HG03354 (cell line): ENCODE data around the gene GSE1.
A peak's percentile ranks its signal among the peaks of the same experiment; 100 is the strongest.

Source experiments
- ATAC-seq: cut with Tn5 transposase; IDR thresholded peaks from one replicate; pipeline ENCODE4 v1.9.1; 2021; ENCODE audit warnings: mild to moderate bottlenecking; ENCODE audit not compliant: unreplicated experiment, poor library complexity, severe bottlenecking

Gene GSE1

DNA sequence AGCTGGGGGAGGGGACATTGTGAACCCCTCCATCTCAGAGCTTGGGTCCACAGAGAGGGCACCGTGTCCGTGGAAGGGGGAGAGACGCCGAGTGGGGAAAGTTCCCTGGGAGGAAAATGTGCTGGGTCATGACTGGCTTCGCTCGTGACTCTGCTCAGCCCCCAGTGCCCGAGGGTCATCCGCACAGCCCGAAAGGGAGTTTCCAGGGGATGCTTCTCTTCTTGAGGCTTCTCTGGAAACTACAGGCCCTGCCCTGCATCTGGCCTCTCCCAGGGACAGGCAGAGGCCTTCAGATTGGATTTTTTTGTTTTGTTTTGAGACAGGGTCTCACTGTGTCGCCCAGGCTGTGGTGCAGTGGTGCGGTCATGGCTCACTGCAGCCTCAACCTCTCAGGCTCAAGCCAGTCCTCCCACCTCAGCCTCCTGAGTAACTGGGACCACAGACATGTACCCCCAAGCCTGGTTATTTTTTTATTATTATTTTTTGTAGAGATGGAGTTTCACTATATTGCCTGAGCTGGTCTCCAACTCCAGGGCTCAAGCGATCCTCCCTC, 9.8 kb upstream of the GSE1 start:
- ATAC-seq, result peak; percentile 47

DNA sequence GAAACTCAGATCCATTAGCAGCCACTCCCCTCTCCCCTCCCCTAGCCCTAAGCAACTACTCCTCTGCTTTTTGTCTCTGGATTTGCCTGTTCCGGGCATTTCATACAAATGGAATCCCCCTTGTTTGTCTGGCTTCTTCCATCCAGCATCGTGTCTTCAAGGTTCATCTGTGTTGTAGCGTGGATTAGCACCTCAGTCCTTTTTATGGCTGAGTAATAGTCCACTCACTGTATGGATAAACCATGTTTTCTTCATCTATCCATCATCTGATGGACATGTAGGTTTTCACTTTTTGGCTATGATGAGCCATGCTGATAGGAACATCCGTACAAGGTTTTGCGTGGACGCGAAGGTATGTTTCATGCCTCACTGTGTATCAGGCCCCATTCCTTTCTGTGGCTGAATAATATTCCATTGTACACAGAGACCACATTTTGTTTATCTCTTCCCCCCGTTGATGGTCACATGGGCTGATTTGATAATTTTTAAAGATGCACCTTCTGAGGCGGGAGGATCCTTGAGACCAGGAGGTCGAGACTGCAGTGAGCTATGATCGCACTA, 8.9 kb upstream of the GSE1 start:
- no peak for ATAC-seq

DNA sequence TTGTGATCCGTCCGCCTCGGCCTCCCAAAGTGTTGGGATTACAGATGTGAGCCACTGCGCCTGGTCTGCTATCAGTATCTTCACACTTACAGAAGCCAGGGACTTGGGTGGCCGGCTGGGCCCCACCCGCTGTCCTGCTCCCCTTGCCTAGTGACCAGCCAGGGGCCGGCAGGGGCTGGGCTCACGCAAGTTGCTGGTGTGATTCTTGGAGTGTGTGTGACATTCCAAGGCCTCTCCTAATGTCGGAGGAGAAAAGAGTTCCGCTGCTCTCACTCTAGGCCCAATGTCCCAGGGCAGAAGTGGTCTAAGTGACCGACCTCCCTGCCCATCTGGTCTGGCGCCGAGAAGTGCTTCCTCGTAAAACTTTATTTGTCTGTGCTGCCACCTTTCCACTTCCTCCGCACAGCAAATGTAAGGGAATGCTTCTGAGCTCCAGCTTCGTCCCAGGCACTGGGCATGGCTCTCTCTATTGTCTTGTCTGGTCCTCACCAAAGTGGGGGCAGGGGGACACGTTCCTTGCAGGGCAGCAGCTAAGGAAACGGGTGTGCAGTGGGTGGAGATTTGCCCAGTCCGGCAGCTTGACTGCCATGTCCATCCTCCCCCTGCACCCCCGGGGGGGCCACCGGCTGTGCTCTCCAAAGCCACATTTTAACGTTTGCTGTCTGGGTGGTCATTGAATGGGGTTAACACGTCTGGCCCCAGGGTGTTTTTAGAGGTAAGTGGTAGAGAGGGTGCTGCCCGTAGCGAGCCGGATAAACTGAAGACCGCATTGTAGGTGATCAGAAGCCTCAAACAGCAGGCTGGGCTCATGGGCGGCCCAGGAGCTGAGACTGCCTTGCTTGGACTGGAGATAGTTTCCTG, 7.8 kb upstream of the GSE1 start:
- ATAC-seq, result no peak

DNA sequence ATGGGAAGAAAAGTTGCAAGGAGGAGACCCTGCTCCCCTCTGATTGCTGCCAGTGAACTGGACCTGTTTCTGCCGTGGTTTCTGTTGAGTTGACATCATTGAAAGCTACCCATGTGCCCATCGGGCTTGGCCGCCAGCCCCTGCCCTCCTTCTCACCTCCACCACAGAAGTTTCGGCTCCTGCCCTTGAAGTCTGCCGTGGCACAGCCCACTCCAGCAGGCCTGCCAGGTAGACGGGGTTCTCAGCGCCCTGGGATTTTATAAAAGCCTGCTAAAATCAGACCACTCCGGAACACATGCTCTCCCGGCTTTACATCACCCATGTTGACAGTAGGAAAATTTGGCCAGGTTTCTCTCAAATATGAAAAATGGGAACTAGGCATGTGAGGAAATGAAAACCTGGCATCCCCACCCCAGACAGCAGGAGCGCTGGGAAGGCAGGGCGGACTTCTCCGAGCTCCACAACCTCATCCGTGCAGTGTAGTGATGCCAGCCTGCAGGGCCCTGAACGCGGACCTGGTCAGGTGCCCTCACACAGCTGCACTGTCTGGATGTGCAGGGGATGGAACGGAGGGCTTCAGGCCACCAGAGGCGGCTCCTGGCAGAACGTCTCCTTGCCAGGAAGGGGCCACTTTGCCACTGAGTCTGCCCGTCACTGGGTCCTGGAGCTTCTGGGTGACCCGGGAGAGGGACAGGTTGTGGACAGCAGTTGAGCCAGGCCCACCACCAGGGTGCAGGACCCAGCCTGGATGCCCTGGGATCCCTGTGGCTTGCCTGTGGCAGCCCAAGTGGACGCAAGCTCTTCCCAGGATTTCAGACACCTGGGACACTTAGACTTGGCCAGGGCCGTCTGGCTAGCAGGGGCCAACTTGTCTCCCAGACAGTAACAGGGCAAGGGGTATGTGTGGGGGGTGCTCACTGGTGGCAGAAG, 6.9 kb upstream of the GSE1 start:
- ATAC-seq, result no peak

DNA sequence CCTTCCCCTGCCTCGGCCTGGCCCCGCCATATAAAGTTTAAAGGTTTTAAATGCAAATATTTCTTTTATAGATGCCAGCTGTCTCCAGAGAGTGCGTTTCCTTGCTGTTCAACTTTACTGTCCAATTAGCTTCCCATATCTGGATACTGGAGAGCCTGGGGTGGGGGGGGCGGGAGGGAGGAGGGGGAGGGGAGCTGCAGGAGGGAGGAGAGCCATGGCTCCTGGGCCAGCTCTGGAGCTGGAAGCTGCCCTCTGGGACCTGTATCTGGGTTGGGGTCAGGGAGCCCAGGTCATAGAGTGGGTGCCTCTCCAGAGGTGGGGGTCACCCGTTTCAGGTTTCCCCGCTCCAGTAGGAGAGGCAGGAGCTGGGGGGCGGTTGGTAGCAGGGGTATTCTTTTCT, 6.2 kb upstream of the GSE1 start:
- no peak for ATAC-seq

DNA sequence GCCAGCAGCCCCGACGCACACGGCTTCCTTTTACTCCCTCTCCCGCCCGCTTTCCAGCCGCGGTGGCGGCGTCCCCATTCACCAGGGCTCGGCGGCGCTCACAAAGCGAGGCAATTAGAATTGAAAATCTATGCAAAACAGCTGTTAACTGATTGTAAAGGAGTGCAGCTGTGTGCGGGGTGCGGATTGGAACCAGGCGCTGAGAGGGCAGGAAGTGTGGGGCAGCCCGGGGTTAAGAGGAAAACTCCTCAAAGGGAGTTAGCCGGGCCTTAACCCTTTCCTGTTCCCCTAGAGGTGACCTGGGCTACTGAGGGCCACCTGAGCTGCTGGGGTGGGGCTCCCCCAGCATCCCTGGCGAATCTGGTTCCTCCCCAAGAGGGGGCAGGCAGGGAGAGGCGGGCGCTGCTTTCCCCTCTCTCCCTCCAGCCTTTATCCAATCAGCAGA, 5.8 kb upstream of the GSE1 start:
- ATAC-seq, result no peak

DNA sequence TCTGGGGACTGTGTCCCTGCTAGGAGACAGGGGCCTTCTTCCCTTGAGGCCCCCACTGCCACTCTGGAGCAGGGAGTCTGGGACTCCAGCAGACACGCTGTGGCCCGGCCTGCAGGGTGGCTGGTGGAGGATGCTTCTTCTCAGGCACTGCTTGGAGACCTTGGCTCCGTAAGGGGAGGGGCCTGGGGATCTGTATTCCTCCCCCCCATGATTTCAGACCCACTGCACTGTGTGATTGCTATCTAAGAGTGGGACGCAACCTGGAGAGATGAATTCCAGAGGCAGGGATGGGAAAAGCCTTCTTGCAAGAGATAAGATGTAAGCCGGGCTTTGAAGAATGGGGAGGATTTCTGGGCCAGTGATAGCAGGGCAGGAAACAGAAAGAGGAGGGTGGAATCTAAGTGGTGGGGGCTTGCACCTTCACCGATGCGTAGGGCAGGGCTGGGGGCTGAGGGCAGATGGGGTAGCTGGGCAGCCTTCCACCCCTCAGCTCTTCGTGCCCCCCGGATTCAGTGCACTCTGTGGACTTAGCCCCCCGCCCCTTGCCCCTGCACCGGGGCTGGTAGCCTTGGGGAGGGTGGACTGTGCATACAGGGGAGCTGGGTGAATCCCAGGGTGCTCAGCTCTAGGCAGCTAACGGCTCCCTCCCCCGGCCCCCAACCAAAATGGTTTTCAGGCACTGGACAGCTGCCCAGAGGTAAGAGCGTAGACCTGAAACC, 5.2 kb upstream of the GSE1 start:
- ATAC-seq, result no peak

DNA sequence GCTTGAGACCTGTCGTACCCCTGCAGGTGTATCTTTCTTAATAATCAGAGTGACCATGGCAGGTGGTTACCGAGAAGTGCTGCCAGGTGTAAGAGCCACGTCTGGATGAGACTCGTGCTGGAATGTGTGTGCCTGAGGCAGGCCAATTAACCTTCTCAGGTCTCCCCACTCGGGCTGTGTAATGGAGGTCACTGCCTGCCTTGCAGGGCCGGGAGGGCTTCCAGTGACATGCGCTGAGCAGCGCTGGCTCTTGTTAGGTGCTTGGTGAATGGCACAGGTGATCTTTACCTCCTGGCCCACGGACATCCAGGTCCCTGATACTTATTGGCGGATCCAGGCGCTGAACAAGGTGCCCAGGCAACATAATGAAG, 4.6 kb upstream of the GSE1 start:
- ATAC-seq, result no peak

DNA sequence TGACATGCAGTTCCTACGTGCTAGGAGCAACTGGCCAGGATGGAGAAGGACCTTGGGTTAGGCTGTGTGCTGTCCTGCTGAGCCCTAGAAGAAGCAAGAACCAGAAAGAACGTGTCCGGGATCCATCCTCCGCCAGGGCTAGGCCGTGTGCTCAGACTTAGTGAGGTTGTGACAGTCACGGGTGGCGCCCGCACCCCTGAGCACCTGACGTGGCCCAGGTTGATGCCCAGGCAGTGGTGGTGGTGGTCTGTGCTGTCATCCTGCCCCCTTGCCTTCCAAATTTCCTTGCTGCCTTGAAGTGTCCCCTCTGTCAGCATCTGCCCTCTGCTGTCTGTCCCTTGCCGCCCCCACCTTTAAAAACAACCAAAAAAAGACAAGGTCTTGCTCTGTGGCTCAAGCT, 4.2 kb upstream of the GSE1 start:
- no peak for ATAC-seq

DNA sequence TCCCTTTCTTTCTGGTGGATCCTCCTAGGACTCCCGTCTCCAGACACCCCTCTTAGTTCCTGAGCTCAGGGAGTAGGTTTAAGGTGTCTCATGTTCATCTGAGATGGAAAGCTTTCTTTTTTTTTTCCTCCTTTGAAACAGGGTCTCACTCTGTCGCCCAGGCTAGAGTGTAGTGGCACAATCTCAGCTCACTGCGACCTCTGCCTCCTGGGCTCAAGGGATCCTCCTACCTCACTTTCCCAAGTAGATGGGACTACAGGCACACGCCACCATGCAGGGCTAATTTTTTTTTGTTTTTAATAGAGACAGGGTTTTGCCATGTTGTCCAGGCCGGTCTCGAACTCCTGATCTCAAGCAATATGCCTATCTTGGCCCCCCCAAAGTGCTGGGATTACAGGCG, 3.6 kb upstream of the GSE1 start:
- no peak for ATAC-seq

DNA sequence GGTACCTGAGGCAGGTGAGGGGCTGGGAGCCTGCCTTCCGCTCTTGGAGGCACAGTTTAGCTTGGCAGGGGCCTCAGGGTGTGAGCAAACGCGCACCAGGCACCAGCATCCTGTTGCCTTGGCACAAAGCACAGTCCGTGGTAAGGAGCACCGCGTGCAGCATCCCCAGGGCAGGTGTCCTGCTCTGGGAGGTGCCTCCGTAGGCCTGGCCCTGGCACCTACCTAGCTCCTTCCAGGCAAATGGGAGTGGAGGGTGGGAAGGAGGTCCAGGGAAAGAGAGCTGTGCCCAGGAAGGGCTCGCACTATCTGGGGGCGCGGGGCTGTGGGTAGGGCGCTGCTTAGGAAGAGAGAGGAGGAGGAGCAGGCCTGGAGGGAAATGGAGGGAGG, 3.1 kb upstream of the GSE1 start:
- ATAC-seq, result no peak

DNA sequence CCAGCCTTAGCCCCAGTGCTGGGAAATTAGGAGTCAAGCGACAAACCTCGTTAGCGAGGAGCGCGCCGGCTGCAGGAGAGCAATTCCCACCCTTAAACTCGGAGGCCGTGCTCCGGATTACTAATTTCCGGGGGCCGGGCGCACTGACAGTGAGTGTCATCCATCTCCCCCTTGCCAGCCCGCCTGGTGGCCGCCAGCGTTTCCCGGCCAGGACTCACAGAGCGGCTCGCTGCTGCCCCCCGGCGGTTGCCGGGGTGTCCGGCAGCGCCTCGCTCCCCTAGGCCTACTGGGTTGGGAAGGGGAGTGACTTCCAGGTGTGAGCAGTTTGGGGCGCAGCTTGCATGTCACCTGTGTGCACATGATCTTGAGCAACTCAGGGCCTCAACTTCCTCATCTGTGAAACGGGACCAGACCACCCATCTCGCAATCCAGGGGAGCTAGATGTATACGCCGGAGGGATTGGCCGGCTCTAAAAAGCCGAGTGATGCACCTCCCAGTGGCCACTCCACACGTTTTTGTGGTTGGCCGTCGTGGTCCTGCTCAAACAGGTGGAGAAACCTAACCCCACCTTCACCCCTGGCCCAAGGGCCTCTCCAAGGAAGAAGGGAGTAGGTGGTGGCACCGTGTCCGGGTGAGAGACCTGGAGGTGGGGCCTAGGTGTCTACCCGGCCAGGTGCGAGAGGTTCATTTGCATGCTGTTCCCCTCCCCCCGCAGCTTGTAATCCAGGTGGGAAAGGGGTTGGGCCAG, 2.5 kb upstream of the GSE1 start:
- peak; percentile 42 for ATAC-seq

DNA sequence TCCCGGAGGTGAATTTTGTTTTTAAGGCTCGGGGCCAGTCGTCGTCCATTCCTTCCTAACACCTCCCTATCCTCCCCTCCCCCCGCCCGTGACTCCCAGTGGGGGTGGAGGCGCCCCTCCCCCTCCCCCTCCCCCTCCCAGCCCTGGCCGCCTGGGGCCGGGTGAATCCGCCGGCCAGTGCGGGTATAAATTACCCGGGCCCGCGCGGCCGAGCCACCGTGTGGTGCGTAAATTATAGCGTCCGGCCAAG, 2.0 kb upstream of the GSE1 start:
- ATAC-seq, result no peak

DNA sequence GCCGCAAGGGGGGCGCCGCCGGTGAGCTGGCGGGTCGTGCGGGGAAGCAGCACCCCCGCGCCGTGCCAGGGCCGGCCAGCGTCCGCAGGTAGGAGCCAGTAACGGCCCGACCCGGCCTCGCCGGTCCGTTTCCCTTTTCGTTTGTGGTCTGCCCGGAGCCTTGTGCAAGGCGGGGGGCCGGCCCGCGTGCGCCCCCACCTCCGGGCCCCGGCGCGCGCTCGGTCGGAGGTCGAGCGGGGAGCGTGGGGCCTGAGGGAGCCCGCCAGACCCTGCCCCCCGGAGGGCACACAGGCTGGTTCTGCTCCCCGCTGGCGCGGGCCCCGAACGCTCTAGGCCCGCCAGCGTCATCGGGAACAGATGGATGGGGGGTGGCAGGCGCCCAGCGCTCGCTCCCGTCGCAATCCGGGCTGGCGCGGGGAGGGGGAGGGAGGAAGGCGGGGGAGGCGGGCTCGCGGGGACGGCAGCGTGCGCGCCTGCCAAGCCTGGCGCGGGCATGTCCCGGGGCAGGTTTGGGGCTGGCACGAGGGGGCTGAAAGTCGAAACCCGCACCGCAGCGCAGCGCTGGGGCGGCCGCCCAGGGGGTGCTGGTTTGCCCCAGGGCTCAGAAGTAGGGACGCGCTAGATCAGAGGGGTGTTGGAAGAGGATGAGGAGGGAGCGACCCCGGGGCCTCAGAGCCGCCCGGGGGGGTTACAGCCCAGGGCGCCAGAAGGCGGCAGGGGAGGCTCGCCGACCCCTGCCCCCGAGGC, 1.5 kb upstream of the GSE1 start:
- no peak for ATAC-seq

DNA sequence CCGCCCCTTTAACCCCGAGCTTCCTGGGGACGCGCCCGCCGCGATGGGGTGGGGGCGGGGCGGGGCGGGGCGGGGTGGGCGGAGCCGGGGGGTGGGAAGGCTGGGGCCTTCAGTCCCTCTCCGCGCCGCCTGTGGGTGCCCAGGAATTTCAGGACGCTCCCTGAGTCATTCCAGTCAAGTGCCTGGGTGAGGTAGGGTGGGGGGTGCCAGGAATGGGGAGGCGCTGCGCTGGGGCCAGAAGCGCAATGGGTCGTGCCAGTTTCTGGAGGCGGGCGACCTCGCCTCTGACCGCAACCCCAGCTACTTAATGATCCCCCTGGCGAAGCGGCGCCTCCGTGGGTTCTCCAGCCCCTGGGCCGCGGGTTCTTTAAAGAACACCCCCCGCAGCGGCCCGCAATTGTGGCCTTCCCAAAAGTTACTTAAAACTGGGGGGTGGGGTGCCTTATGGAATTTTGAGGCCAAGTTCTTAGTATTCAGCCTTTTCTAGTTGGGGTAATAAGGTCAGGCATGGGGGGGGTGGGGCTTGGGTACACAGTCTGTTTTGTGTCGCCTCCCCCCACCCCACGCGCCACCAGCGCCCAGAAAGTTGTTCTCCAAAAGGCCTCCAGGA, 826 bp upstream of the GSE1 start:
- no peak for ATAC-seq

DNA sequence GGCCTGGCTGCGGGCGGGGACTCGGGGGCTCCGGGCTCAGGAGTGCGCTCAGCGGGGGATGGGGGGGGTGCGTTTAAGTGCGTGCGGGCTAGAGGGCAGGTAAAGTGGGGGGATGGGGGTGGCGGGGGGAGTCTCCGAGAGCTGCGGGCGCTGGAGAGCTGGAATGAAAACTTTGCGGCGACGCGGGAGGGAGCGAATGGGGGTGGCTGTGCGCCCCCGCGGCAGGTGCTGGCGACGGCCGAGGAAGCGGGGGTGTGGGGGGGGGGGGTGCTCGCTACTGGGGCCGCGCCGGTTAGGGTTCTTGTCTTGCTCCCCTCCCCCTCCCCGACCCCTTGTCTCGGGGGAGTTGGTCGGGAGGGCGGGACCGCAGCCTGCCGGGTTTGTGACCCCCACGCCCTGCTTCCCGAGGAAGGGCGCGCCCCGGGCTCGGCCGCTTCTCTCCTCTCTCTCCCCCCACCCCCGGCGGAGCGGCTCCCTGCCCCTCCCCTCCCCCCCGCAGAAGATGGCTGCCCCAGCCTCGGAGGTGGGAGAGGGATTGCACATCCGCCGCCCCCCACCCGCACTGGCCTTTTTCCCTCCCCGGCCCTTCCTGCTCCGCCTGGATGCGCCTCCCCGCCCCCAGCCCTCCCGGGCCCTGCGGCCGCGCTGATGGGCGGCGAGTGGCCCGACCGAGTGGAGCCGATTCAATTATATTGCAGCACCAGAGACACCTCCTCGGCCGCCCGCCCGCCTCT, 649 bp downstream of the GSE1 start:
- ATAC-seq, result no peak

DNA sequence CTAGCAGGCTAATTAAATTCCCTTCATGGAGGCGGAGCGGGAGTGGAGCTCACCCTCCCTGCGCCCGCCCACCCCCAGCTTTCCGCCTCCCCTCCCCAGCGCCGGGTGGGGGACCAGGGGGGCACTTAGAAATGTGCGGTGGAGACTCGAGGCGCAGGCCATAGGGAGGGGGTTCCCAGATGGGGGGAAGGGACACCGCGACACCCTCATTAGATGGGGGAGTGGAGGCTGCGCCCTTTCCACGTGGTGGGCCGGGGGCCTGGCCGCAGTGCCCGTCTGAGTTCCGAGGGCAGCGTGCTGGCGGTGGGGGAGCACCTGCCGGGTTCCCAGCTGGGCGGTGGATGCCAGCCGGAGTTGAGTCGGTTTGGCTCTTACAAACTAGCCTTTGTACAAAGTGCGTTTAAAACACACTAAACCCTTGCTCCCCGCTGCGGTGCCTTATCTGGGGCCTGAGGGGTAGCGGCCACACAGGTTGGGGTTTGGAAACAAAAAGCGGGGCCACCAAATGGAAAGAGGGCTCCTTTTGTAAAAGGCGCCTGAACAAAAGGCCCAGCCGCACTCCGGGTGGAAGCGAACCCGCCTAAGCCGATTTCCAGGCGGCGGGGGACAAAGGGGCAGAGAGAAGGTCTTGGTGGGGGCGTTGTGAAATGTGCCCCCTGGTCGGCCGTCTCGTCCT, 1.4 kb downstream of the GSE1 start:
- no peak for ATAC-seq
